ENCODE results near the gene RUNX2. TPM values are rescaled to one million over a fixed set of nuclear protein-coding genes. Genes with fewer than 3 reads are reported as not detected.

RUNX2 gene
- total and polyA plus RNA-seq, 5 donors, result 0.26 to 0.93 (median 0.39) TPM

DNA sequence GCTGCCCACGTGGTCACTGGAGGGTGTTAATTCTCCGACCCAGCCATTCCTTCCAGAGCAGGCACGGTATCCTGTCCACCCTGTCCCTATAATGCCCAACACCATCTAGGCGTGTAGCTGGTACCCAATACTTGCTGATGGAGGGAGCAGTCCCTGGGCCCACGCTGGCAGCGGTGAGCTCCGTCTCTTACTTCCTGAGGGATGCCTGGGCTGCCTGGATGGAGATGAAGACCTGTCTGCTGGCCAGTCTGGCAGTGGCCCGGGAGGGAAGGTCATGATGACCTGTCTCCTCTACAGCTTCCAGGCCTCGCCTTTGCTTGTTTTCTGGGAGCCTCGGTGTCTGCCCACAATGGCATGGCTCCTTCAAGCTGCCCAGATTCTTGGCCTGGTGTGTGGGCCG is 347.5 kb downstream of the RUNX2 start:
- no peak overlapping the region for H3K4me3 ChIP-seq (ENCODE audit: low read length)
- WGBS, result 94% methylated on average over 11 of the region's 11 CpGs
- no peak for DNase-seq
- no peak overlapping the region for H3K27ac ChIP-seq (ENCODE audit: low read length)
- no peaks in the 10 kb centered on the region for H3K27me3 ChIP-seq (ENCODE audit: control insufficient read depth, insufficient read depth)
- H3K4me1 ChIP-seq (ENCODE audit: control insufficient read depth, insufficient read depth, low read length), result no peaks in the 10 kb centered on the region
- no peak for ATAC-seq
- intact Hi-C loops (cut with DNase I), result no loop called here
- no peaks in the 10 kb centered on the region for H3K9me3 ChIP-seq (ENCODE audit: control insufficient read depth, low read length)

DNA sequence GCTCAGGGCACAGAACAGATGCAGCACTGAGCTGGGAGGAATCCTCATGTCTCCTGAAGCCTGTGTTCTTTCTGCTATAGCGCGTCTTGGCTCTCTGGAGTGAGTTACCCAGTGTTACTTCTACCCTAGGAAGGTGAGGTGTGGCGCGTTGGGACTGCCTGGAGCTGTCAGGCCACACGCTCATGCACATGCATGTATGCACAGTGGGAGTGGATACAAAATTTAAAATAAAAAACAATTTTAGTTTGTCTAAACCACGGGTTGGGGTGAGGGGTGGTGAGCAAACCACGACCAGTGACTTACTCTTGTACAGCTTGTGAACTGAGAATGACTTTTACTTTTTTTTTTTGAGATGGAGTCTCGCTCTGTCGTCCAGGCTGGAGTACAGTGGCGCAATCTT is 348.2 kb downstream of the RUNX2 start:
- Histone ChIP-seq H3K4me1 (ENCODE audit: control insufficient read depth, insufficient read depth, low read length) (no peaks in the 10 kb centered on the region), H3K4me3 (ENCODE audit: low read length) (no peak overlapping the region), H3K27me3 (ENCODE audit: control insufficient read depth, insufficient read depth) (no peaks in the 10 kb centered on the region), H3K27ac (ENCODE audit: low read length) (no peak overlapping the region), H3K9me3 (ENCODE audit: control insufficient read depth, low read length) (no peaks in the 10 kb centered on the region)
- no peak for ATAC-seq
- DNase-seq, result no peak
- intact Hi-C loops (cut with DNase I), result no loop called here
- WGBS, result 96% methylated on average over 10 of the region's 10 CpGs

GRCh38 chr6:45677381-45678284 is 349.5 kb downstream of the RUNX2 start:
- Histone ChIP-seq H3K27me3 (ENCODE audit: control insufficient read depth, insufficient read depth) (no peaks in the 10 kb centered on the region), H3K4me3 (ENCODE audit: low read length) (no peak overlapping the region), H3K9me3 (ENCODE audit: control insufficient read depth, low read length) (peaks cover 2% of the 10 kb centered on the region), H3K4me1 (ENCODE audit: control insufficient read depth, insufficient read depth, low read length) (no peaks in the 10 kb centered on the region), H3K27ac (ENCODE audit: low read length) (no peak overlapping the region)
- DNase-seq (peak in 1 of 3 donors; percentile 59), ATAC-seq (peak; percentile 66 to 74)
- WGBS, result 16% methylated on average over 14 of the region's 14 CpGs
- intact Hi-C loops (cut with DNase I), result no loop called here

GRCh38 chr6:45678285-45678607 is 350.1 kb downstream of the RUNX2 start:
- no peaks in the 10 kb centered on the region for H3K27me3 ChIP-seq (ENCODE audit: control insufficient read depth, insufficient read depth)
- H3K4me3 ChIP-seq (ENCODE audit: low read length), result no peak overlapping the region
- DNase-seq (no peak), ATAC-seq (no peak)
- H3K4me1 ChIP-seq (ENCODE audit: control insufficient read depth, insufficient read depth, low read length), result no peaks in the 10 kb centered on the region
- H3K9me3 ChIP-seq (ENCODE audit: control insufficient read depth, low read length), result peaks cover 2% of the 10 kb centered on the region
- 62% methylated on average over 5 of the region's 5 CpGs for WGBS
- H3K27ac ChIP-seq (ENCODE audit: low read length), result no peak overlapping the region
- intact Hi-C loops (cut with DNase I), result no loop called here

GRCh38 chr6:45679163-45679562 is 351.0 kb downstream of the RUNX2 start:
- Histone ChIP-seq H3K4me3 (ENCODE audit: low read length) (no peak overlapping the region), H3K4me1 (ENCODE audit: control insufficient read depth, insufficient read depth, low read length) (no peaks in the 10 kb centered on the region), H3K27me3 (ENCODE audit: control insufficient read depth, insufficient read depth) (no peaks in the 10 kb centered on the region), H3K9me3 (ENCODE audit: control insufficient read depth, low read length) (peaks cover 2% of the 10 kb centered on the region), H3K27ac (ENCODE audit: low read length) (no peak overlapping the region)
- intact Hi-C loops (cut with DNase I), result no loop called here
- no peak for DNase-seq
- 94% methylated on average over 5 of the region's 5 CpGs for WGBS
- ATAC-seq, result no peak

DNA sequence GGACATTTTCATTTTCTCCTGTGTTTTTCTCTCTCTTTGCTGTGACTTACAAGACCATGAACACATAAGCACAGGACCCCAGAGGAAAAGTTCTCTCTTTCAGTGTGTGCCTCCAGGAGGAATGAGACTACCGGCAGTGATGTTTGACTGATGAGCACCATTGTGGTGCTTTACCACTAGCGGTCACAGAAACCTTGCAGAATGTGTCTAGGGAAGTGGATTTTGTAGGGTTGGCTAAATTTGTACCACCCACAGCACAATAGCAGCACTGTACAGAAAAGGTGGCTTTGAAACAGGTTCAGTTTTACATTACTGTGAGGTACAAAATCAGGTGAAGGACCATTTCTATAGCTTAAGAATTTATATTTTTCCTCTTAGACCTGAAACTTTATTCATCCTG is 351.5 kb downstream of the RUNX2 start:
- no peak overlapping the region for H3K4me3 ChIP-seq (ENCODE audit: low read length)
- no peak for ATAC-seq
- peaks cover 2% of the 10 kb centered on the region for H3K9me3 ChIP-seq (ENCODE audit: control insufficient read depth, low read length)
- H3K4me1 ChIP-seq (ENCODE audit: control insufficient read depth, insufficient read depth, low read length), result no peaks in the 10 kb centered on the region
- no peaks in the 10 kb centered on the region for H3K27me3 ChIP-seq (ENCODE audit: control insufficient read depth, insufficient read depth)
- no peak for DNase-seq
- H3K27ac ChIP-seq (ENCODE audit: low read length), result no peak overlapping the region
- 94% methylated on average over 2 of the region's 2 CpGs for WGBS
- intact Hi-C loops (cut with DNase I), result no loop called here

GRCh38 chr6:45681860-45682511 is 353.9 kb downstream of the RUNX2 start:
- intact Hi-C loops (cut with DNase I), result no loop called here
- H3K27ac ChIP-seq (ENCODE audit: low read length), result no peak overlapping the region
- DNase-seq (no peak), ATAC-seq (peak; percentile 29 to 37)
- no peaks in the 10 kb centered on the region for H3K4me1 ChIP-seq (ENCODE audit: control insufficient read depth, insufficient read depth, low read length)
- peaks cover 2% of the 10 kb centered on the region for H3K9me3 ChIP-seq (ENCODE audit: control insufficient read depth, low read length)
- 51% methylated on average over 4 of the region's 4 CpGs for WGBS
- no peak overlapping the region for H3K4me3 ChIP-seq (ENCODE audit: low read length)
- no peaks in the 10 kb centered on the region for H3K27me3 ChIP-seq (ENCODE audit: control insufficient read depth, insufficient read depth)

- Histone ChIP-seq H3K4me3 (ENCODE audit: low read length) (no peak overlapping the region), H3K27me3 (ENCODE audit: control insufficient read depth, insufficient read depth) (no peaks in the 10 kb centered on the region), H3K9me3 (ENCODE audit: control insufficient read depth, low read length) (peaks cover 2% of the 10 kb centered on the region), H3K27ac (ENCODE audit: low read length) (no peak overlapping the region), H3K4me1 (ENCODE audit: control insufficient read depth, insufficient read depth, low read length) (no peaks in the 10 kb centered on the region)
- no peak for ATAC-seq
- intact Hi-C loops (cut with DNase I), result no loop called here
- no peak for DNase-seq
These were observed 356.3 kb downstream of the RUNX2 start for GRCh38 chr6:45684476-45684875.

DNA sequence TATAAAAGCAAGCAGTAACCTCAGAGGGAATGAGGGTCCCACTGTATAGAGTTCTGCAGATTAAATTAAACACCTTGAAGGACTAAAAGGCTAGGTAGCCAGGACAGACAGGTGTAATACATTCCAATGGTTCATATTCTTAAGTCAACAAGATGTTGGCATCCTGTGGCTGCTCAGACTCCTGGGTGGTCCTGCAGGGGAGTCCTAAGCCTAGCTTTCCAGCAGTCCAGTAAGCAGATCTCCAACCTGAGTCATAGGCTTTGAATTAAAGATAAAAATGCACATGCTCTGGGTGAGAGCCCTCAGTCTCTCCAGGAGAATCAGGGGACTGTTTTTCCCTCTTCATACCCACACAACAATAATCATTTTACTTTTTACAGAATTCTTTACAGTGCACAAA is 356.9 kb downstream of the RUNX2 start:
- intact Hi-C loops (cut with DNase I), result no loop called here
- ATAC-seq, result no peak
- Histone ChIP-seq H3K27me3 (ENCODE audit: control insufficient read depth, insufficient read depth) (no peaks in the 10 kb centered on the region), H3K27ac (ENCODE audit: low read length) (no peak overlapping the region), H3K4me3 (ENCODE audit: low read length) (no peak overlapping the region), H3K4me1 (ENCODE audit: control insufficient read depth, insufficient read depth, low read length) (no peaks in the 10 kb centered on the region), H3K9me3 (ENCODE audit: control insufficient read depth, low read length) (peaks cover 2% of the 10 kb centered on the region)
- DNase-seq, result no peak

- no peaks in the 10 kb centered on the region for H3K27me3 ChIP-seq (ENCODE audit: control insufficient read depth, insufficient read depth)
- WGBS, result 88% methylated on average over 8 of the region's 8 CpGs
- no peaks in the 10 kb centered on the region for H3K4me1 ChIP-seq (ENCODE audit: control insufficient read depth, insufficient read depth, low read length)
- H3K27ac ChIP-seq (ENCODE audit: low read length), result no peak overlapping the region
- no peaks in the 10 kb centered on the region for H3K9me3 ChIP-seq (ENCODE audit: control insufficient read depth, low read length)
- no peak for ATAC-seq
- H3K4me3 ChIP-seq (ENCODE audit: low read length), result no peak overlapping the region
- intact Hi-C loops (cut with DNase I), result no loop called here
- DNase-seq, result no peak
These were observed 358.9 kb downstream of the RUNX2 start for GRCh38 chr6:45686841-45687569.

DNA sequence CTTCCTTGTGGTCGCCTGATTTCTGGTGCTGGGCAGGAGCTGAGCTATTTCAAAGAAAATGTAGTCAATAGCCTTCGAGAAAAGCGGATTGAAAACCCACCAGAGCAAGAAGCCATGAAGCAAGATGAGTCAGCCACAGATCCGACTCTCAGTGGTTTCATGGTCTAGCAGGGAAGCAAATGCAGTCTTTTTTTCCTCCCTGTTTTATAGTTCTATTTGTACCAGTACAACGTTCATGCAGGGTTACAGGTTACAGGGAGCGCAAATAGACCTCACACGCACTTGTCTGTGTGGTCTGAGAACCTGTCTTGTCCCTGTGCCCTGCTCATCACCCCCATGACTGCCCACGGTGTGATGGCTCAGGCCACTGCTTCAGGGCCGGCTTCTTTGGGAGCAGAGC is 359.4 kb downstream of the RUNX2 start:
- ATAC-seq, result no peak
- no peaks in the 10 kb centered on the region for H3K4me1 ChIP-seq (ENCODE audit: control insufficient read depth, insufficient read depth, low read length)
- no peaks in the 10 kb centered on the region for H3K9me3 ChIP-seq (ENCODE audit: control insufficient read depth, low read length)
- WGBS, result 89% methylated on average over 9 of the region's 9 CpGs
- no peak for DNase-seq
- H3K27me3 ChIP-seq (ENCODE audit: control insufficient read depth, insufficient read depth), result no peaks in the 10 kb centered on the region
- no peak overlapping the region for H3K4me3 ChIP-seq (ENCODE audit: low read length)
- no peak overlapping the region for H3K27ac ChIP-seq (ENCODE audit: low read length)
- intact Hi-C loops (cut with DNase I), result no loop called here

All from right cardiac atrium (tissue), 5 donors.